ENCODE data around the gene NTN1.
"Not testable (repeated sequence)": the region's sequence is repeated elsewhere in the genome, so short reads cannot be mapped to it uniquely, and the experiment has no call there.

Gene NTN1

DNA sequence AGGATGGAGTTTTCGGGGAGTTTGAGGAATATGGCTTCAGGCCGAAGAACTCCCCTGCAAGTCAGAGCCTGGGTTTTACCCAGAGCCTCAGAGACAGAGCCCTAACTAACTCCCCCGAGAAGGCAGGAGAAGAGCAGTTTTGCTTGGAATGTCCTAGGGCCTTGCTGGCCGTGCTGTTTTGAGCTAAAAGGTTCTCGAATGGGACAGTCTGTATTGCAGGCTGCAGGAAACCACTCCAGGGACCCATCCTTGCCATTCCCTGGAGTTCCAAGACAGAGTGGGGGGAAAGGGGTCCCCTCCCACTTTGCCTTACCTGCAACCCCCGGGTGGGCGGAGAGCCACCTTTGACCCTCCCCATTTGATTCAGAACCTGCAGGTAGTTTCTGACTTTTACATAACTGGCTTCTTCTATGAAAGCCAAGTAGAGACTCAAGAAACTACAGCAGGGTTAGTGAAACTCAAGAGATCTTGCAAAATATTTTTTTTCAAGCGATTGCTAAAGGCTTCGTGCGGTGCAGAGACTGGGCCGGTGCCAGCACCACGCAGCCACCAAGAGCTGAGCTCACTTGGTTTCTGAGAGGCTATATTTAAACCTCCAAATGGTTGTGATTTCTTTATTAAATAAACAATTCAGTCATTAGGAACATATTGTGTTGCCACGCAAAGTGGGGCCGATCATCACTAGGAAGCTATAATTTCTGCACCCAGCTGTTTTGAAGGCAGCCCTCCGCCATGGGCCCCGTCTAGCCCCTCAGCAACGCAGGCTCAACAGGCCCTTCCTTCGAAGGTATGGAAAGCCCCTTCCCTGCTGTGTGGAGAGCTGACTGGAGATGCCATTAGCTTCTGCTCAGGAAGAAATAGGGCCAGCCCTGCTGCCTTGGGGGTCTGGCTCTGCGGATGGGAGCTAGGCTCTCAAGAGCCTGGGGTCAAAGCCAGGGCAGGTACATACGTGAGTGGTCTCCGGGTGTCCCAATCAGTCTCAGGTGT, 223.0 kb downstream of the NTN1 start:
- DNase-seq (ENCODE audit: low read depth in 2 of 2) = no peak

DNA sequence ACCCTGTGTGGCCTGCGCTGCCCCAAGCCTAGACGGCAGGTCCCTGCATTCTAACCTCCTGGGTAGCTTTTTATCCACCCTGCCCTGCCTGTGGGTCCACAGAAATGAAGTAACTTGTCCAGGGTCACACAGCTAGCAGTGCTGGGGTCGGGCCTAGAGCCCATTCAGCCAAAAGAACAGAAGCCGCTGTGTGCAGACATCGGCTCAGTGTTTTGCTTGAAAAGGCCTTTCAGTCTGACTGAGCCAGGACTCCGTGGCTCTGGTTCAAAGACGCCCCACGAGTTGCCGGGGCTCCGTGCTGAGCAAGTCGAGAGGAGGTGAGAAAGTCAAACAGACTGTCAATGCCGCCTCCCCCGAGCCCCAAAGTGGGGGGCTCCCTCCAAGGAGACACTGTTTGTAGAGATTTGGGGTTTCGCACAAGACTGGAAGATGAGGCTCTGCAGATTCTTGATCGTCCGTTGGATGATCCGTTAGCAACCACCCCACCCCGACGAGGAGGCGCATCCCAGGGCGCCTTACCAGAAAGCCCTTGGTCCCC, 226.2 kb downstream of the NTN1 start:
- DNase-seq (ENCODE audit: low read depth in 2 of 2) = no peak

DNA sequence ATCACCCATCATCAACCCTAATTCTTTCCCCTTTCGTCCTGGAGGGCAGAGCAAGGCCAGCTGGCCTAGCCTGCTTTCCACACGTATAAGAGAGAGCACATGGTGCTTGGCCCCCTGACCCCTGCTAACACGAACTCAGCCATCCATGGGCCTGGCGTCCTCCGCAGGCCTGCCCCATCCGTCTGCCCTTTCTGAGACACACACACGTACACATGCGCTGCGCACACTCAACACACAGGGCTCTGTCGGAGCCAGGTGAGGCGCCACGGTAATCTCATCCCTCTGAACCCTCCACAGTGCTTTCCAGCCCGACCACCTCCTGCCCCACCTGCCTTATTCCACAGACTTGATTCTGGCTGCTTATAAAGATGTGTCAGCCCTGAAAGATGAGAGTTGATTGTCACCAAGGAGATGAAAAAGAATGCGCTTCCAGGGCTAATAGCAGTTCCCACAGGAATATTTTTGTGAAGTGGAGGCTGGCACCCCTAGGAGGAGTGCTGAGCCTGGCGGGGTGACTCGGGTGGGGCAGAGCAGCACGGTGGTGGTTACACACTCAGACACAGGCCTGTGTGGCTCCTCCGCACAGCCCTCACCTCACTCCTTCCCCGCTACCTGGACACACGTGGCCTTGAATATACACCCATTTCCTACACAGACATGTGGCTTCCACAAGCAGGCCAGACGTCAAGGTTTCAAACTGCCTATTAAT, 228.1 kb downstream of the NTN1 start:
- DNase-seq (ENCODE audit: low read depth in 2 of 2) = no peak

DNA sequence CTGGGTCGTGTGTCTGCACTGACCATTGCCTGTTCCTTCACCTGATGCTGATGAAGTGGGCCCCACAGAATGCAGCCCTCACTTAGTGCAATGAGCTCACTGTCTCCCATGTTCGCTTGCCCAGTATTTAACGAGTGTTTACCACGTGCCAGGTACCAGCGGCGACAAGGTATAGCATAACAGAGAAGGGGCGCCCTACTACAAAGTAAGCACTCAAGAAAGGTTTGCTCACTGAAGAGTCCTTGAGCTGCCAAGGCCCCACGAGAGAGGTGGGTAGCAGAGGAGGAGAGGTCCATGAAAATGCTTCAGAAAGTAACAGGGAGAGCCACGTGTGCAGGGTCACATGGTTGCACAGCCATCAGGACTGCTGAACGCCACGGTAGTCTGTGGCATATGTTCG, 230.0 kb downstream of the NTN1 start:
- no peak for DNase-seq (ENCODE audit: low read depth in 2 of 2)

DNA sequence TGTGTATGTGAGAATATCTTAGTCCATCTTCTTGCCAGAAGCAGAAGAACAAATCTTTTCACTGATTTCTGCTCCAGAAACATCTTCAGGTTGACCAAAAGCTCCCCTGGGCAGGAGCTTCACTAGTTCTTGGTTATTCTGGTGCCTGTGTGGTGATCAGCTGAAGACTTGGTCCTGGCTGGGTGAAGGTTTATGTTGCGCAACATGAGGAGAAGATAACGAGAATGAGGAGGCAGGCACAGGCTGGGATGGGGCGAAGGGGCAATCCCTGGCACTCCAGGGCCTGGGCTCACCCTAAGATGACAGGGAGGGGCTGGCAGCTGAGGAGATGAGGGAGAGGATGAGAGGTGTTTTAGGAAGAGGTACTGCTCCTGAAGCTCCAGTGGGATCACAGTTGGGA, 232.0 kb downstream of the NTN1 start:
- no peak for DNase-seq (ENCODE audit: low read depth in 2 of 2)

DNA sequence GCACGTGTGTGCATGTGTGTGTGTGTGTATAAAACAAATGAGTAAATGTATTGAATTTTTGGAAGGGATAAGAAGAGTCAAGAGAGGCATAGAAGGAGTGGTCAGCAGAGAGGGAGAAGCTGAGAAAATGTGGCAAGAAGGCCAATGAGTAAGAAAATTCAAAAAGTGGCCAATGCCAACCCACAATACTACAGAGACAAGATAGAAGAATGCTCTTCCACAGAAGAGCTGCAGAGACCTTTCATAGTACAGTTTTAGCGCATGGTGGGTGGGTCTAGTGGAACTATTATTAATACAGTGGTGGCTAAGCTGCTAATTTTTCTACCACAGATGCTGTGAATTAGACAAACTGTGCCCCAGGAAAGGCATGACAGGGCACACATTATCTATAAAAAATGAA, 233.5 kb downstream of the NTN1 start:
- DNase-seq (ENCODE audit: low read depth in 2 of 2) = no peak

DNA sequence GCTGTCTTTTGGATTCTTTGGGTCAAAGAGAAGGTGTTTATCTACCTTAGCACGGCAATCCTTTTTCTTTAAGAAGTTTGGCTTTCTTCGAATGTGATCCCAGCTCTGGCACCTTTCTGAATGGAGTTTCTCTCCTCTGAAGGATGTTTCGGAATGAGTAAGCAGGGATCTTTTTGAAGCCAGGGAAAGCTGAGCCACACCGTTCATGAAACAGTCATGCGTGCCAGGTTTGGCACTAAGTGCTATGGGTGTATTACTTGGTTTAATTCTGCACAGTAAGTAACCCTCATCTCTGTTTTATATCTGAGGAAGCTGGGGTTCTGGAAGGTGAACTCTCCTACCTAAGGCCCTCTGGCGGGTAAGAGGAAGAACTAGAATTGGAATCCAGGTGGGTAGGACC, 234.5 kb downstream of the NTN1 start:
- no peak for DNase-seq (ENCODE audit: low read depth in 2 of 2)

DNA sequence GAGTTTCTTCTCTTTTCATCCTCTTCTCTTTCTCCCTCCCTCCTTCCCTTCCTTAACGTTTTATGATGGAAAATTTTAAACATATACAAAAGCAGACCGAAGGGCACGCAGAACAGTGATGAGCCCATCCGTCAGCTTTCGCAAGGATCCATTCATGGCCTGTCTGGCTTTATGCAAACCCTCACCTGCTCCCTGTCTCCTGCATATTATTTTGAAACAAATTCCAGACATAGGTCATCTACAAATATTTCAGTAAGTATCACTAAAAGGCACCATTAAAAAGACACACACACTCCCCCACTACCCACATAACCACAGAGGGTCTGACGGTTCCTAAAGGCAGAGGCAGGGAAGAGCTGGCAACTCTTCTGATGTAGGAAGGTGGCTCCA, 235.0 kb downstream of the NTN1 start:
- no peak for DNase-seq (ENCODE audit: low read depth in 2 of 2)

DNA sequence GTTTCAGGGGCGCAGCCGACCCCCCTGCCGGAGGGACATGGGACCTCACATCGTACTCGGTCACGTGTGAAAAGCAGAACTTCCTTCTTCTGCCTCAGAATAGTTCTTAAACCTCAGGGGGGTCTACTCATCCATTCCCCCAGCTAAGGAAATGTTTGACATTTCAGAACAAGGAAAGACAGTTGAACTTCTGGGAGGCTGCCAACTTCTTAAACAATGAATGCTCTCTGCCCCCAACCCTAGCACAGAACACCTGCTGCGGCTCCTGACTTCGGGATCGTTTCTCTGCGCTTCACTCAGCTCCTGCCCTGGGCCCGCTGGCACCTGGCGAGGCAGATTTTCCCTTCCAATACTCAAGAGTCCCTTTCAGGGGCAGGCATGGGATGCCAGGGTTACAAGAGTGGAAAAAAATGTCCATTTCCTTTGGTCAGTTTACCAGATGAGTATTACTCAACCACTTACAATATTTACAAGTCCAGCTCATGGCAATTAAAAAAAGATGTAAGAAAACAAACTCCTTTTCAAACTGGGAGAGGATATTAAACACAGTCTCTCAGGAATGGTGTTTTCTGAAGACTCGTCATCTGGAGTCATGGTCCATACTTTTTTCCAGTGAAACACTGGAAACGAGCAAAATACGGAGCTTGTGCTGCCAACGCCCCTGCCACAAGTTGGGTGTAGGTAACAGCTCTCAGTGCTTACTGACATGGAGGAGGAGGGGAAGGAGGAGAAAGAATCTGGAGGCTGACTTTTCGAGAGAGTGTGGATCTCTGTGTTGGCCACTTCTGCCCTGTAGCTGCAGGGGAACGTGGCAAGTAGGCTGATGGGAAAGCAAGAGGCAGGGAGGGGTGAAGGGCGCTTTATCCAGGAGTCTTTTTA, 235.7 kb downstream of the NTN1 start:
- no peak for DNase-seq (ENCODE audit: low read depth in 2 of 2)

DNA sequence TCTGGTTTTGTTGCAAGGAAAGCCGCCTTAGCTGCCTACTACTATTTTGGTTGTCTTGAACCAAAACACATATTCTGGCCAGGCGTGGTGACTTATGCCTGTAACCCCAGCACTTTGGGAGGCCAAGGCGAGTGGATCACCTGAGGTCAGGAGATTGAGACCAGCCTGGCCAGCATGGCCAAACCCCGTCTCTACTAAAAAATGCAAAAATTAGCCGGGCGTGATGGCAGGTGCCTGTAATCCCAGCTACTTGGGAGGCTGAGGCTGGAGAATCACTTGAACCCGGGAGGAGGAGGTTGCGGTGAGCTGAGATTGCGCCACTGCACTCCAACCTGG, 236.3 kb downstream of the NTN1 start:
- DNase-seq (ENCODE audit: low read depth in 2 of 2) = not testable (repeated sequence)

DNA sequence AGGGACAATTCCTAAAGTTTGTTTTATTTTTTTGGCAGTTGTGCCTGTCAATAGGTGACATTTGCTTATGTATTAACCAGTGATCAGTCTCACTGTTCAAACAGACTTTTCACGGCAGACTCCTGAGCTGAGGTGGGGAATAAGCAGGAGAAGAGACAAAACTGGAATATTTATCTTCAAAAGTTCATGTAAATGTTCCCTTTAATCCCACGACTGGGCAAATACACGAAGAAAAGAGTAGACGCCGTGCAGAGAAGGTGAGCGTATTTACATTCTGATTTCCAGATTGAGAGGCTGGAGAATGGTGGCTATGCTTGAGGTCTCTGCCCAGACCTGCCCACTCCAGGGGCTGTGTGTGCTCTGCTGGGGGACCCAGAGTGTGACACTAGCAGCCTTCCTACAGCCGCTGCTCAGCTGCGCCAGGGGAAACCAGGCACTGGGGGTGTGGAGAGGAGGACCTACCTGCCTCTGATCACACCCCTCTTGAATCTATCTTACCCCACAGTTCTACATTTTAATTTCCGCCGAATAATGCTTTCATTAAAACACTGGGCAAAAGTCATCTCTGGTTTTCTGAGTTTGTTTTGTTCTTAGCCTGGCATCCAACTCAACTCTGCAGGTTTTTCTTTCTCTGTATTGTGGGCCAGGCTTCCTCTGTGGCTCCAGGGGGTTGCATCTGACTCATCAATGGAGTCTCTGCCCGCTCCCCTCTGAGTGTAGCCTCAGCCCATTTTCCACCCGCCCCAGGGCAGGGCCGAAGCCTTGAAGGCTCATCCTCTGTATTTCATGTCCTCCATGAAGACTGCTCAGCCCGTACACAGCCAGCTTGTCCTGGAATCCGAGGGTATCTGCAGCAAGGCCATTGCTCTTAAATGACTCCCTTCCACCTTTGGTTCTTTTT, 237.1 kb downstream of the NTN1 start:
- no peak for DNase-seq (ENCODE audit: low read depth in 2 of 2)

DNA sequence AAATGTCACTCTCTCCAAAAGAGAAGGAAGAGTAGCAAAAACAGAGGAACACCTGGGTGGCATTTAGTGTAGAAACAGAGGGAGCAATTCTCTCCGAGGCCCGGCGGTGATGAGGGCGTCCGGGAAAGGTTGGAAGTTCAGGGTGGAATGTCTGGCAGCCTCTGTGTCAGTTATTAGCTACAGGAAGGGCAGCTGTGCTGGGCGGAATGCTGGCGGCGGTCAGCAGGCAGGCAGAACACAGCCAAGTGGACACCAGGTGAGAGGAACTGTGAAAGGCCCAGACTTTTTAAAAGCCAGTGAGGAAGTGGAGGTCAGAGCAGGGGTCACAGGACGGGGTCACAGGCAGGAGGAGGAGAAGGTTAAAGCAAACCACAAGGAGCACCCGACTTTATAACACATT, 238.1 kb downstream of the NTN1 start:
- DNase-seq (ENCODE audit: low read depth in 2 of 2) = no peak

DNA sequence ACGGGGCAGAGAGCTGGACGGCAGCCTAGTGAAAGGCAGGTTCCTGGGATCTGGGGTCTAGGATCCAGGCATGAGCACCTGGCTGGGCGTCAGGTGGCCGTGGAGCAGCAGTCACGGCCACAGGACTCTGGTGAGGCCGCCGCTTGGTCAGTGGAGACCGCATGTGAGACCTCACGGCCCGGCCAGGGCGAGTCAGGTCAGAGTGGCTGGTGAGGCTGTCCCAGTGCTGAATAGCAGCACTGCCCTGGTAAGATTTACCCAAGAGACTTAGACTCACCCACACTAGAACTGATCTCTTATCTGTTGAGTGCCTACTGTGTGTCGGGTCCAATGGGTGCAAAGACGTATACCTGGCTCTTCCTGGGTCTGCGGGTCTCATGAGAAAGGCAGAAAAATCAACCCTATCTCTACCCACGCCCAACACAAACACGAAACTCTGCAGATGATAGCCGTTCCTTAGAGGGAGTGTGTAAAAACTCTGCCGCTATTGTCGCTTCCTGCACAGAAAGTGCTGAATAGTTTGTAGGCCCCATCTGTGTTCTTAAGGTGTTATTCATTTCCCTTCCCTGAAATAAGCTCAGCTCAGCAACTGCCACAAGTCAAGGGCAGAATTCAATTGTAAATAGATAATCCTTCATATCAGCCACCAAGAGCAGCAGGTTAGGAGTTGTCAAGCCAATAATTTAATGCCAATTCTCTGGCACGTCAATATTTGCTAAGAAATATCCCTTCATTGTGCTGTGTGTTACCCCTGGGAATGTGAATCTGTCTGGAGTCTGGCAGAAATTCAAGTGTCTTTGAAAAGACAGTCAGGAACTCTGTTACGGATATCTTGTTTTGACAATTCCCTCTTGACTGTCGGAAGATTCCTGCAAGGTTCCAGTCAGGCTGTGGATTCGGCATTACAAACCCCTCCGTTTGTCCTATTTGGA, 240.0 kb downstream of the NTN1 start:
- DNase-seq (ENCODE audit: low read depth in 2 of 2) = no peak

DNA sequence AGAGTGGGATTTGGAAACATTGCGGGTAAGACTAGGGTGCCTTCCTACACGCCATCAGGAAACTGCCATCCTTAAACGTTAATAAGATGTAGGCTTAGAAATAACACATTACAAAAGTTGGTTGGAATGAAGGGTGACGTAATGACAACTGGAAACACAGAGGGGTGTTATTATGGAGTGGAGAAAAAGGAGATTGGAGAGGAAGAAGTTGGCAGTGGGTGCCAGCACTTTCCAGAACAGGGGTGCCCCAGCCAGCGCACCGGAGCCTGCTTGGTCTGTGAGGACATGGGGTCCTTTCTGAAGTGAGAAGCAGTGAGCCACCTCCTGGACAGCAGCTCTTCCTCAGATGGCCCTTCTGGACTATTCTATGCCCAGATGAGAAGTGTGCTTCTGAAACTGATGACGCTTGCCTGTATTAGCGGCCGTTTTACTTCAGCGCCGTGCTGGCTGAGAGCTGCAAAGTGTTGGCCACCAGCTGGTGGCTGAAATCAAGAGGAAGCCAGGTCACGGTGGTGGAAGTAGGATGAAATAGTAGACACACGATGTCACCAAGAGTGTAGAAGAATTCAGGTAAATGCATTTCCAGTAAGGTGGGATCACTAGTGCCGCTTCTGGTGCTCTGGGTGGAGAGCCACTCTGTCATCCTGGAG, 244.8 kb downstream of the NTN1 start:
- DNase-seq (ENCODE audit: low read depth in 2 of 2) = no peak

DNA sequence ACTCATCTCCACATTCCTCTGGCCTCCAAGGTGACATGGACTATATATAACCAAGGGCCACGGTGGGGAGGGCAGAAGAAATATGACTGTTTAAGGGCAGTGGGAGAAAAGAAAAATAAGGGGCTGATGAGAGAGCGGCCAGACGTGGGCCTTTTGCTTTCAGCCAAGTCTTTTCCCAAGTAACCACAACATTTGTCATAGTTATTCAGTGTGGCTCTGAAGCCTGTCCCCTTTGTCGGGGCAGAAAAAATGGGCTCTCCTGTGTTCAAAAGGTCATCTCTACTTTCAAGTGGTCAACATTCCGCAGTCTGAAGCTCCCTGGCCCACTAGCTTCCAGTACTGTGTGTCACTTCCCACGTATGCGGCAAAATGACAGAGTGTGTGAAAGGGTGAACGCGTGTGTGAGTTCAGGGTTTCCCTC, 245.4 kb downstream of the NTN1 start:
- no peak for DNase-seq (ENCODE audit: low read depth in 2 of 2)

DNA sequence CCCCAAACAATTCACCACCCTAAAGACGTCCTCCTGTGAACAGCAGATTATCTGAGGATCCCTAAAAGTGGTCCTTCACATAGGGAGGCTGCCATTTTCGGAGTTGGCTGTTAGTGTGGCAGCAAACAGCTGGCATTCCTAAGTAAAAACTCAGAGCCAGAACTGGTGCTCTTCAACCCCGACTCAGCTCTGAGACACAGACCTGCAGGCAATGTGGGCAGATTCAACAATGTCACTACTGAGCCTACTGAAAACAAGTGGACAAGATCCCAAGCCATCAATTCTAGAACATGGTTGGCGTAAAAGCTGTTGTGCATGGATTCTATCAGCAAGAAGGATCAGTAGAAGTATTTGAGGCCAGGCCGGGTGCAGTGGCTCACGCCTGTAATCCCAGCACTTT, 247.2 kb downstream of the NTN1 start:
- DNase-seq (ENCODE audit: low read depth in 2 of 2) = no peak

DNA sequence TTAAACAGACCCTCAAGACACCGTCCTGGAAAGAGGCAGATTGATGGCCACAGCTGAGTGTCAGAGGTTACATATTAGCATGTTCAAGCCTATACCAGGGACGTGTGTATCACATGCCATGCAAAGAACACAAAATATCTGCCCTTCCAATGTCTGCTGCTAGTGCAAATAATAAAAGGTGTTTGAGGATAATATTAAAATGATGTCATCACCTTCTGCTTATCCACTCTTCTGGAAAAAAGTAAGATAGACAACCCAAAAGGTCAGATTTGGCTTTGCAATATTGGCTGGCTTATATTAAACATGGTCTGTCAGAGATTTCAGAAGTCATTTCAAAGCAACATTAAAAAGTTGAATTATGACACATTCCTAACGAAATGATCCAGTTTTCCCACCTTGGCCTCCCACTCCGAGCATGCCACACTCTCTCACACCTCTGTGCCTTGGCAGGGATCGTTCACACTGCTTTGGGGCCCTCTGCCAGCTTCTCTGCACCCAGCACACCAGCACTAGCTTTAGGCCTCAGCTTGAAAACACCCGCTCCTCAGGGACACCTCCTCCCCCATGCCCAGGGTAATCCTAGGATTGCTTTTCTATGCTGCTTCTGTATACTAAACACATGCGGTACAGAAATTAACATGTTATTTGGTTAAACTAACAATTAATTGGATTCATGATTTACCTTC, 248.2 kb downstream of the NTN1 start:
- no peak for DNase-seq (ENCODE audit: low read depth in 2 of 2)

DNA sequence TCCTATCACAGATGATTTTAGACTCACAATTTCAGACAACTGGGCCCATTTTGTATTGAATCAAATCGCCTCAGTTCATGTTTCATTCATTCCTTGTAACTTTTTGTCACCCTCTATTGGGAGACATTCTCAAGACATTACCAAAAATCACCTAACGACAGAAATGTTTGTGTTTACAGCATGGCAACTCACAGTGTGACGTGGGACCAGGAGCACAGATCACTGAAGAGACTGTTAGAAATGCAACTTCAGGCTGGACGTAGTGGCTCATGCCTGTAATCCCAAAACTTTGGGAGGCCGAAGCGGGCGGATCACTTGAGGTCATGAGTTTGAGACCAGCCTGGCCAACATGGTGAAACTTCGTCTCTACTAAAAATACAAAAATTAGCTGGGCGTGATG, 249.6 kb downstream of the NTN1 start:
- no peak for DNase-seq (ENCODE audit: low read depth in 2 of 2)

DNA sequence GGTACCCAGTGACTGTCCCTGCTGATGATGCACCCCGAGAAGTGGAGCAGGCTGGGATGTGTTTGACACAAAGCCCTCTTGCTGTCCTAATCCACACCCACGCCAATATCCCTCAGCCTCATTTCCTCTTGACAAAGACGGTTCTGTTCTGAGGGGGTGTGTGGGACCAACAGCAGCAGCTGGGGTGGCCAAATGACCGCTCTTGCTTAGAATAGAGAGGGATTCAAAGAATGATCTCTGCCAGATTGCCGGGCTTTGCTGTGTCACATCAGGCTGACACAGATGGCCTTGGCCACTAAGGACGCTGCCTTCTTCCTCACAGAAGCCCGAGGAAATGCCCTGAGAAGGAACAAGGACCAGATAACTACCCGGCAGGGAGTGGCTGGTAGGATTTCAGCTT, 250.7 kb downstream of the NTN1 start:
- no peak for DNase-seq (ENCODE audit: low read depth in 2 of 2)
